OCI-LY1 (cell line): ENCODE data around the gene TRPV2.

Source experiments
- EZH2 ChIP-seq: fragments of 200-600 bp; sonication (generic), shearing (Covaris generic); IDR thresholded peaks from 2 replicates; pipeline ENCODE4 v1.8.0; 2017; ENCODE audit warnings: borderline replicate concordance, mixed run types, mild to moderate bottlenecking, antibody characterized with exemption, low read length, moderate library complexity, mixed read lengths
- TF ChIP-seq, protein P1 (sequence below): fragments of 200-600 bp; sonication (generic), shearing (Covaris generic); IDR thresholded peaks from 2 replicates; pipeline ENCODE4 v1.5.1; 2017; ENCODE audit warnings: mild to moderate bottlenecking, antibody characterized with exemption, low read length, moderate library complexity, mixed read lengths

DNA sequence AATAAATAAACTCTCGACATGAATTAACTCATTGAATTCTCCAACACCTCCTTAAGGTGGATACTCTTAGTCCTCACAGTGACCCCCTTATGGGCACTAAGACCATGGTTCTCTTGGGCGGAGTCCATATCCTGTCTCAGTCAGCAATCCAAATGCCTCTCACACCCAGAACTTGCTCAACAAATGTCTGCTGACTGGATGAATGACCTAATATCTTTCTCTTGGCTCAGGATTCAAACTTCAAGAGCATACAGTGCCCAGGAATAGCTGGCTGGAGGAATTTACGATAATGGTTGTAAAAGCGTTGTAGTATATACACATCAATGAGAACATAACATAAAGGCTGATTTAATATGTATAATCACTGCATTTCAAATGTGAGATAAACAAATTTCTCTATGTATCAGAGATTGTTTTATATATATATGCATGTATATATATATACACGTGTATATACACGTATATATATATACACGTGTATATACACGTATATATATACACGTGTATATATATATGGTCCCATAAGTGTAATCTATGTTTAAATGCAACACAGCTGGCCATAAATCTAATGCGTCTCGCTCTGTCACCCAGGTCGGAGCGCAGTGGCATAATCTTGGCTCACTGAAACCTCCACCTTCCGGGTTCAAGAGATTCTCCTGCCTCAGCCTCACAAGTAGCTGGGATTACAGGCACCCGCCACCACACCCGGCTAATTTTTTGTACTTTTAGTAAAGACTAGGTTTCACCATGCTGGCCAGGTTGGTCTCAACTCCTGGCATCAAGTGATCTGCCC is 41.0 kb upstream of the TRPV2 start:
- TF ChIP-seq EZH2 = no peak
- TF ChIP-seq, protein P1, sequence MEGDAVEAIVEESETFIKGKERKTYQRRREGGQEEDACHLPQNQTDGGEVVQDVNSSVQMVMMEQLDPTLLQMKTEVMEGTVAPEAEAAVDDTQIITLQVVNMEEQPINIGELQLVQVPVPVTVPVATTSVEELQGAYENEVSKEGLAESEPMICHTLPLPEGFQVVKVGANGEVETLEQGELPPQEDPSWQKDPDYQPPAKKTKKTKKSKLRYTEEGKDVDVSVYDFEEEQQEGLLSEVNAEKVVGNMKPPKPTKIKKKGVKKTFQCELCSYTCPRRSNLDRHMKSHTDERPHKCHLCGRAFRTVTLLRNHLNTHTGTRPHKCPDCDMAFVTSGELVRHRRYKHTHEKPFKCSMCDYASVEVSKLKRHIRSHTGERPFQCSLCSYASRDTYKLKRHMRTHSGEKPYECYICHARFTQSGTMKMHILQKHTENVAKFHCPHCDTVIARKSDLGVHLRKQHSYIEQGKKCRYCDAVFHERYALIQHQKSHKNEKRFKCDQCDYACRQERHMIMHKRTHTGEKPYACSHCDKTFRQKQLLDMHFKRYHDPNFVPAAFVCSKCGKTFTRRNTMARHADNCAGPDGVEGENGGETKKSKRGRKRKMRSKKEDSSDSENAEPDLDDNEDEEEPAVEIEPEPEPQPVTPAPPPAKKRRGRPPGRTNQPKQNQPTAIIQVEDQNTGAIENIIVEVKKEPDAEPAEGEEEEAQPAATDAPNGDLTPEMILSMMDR = no peak
